Measurements from ENCODE around the gene PRRC1. TPM values are rescaled to one million over a fixed set of nuclear protein-coding genes. Genes with fewer than 3 reads are reported as not detected.

PRRC1 gene
- total and polyA plus RNA-seq, 9 of the 15 experiments (the other 6 are each of a cell fraction or from before 2014, with no cell fraction given), result 23.4 to 68.7 (median 43.9) TPM

GRCh38 chr5:127517110-127517479, 345 bp upstream of the PRRC1 start (continued):
- TF ChIP-seq ZBTB26 (CRISPR knock-in tag; IDR thresholded peaks at IDR 0.05), result no peak
- TF ChIP-seq GATA2 (CRISPR knock-in tag; IDR thresholded peaks at IDR 0.05), result peak; percentile 85
- TF ChIP-seq MTA1 (IDR thresholded peaks at IDR 0.05; ENCODE audit: borderline replicate concordance), result peak; percentile 45; the same call in 1 of the 2 replicates
- TF ChIP-seq ZNF79 (CRISPR knock-in tag; IDR thresholded peaks at IDR 0.05; ENCODE audit: low read depth), result no peak
- TF ChIP-seq ATF1 (CRISPR knock-in tag; IDR thresholded peaks at IDR 0.05), result no peak
- TF ChIP-seq ATF1 (tag; IDR thresholded peaks at IDR 0.05), result peak; percentile 10; the same call in 1 of the 2 replicates
- TF ChIP-seq ZNF77 (CRISPR knock-in tag; IDR thresholded peaks at IDR 0.05), result no peak
- TF ChIP-seq EHMT2 (IDR thresholded peaks at IDR 0.05), result peak; percentile 65; the same call in 1 of the 2 replicates
- no peak for TF ChIP-seq ZNF277 (CRISPR knock-in tag; IDR thresholded peaks at IDR 0.05; ENCODE audit: borderline replicate concordance)
- TF ChIP-seq RBM39 (optimal IDR thresholded peaks at IDR 0.05; ENCODE audit: low read depth, low read length), result no peak
- TF ChIP-seq, protein P1, sequence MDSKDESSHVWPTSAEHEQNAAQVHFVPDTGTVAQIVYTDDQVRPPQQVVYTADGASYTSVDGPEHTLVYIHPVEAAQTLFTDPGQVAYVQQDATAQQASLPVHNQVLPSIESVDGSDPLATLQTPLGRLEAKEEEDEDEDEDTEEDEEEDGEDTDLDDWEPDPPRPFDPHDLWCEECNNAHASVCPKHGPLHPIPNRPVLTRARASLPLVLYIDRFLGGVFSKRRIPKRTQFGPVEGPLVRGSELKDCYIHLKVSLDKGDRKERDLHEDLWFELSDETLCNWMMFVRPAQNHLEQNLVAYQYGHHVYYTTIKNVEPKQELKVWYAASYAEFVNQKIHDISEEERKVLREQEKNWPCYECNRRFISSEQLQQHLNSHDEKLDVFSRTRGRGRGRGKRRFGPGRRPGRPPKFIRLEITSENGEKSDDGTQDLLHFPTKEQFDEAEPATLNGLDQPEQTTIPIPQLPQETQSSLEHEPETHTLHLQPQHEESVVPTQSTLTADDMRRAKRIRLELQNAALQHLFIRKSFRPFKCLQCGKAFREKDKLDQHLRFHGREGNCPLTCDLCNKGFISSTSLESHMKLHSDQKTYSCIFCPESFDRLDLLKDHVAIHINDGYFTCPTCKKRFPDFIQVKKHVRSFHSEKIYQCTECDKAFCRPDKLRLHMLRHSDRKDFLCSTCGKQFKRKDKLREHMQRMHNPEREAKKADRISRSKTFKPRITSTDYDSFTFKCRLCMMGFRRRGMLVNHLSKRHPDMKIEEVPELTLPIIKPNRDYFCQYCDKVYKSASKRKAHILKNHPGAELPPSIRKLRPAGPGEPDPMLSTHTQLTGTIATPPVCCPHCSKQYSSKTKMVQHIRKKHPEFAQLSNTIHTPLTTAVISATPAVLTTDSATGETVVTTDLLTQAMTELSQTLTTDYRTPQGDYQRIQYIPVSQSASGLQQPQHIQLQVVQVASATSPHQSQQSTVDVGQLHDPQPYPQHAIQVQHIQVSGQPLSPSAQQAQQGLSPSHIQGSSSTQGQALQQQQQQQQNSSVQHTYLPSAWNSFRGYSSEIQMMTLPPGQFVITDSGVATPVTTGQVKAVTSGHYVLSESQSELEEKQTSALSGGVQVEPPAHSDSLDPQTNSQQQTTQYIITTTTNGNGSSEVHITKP (IDR thresholded peaks at IDR 0.05; ENCODE audit: partially characterized antibody), result peak; percentile 87
- TF ChIP-seq DPF2 (IDR thresholded peaks at IDR 0.05), result peak; percentile 71
- TF ChIP-seq, protein P2, sequence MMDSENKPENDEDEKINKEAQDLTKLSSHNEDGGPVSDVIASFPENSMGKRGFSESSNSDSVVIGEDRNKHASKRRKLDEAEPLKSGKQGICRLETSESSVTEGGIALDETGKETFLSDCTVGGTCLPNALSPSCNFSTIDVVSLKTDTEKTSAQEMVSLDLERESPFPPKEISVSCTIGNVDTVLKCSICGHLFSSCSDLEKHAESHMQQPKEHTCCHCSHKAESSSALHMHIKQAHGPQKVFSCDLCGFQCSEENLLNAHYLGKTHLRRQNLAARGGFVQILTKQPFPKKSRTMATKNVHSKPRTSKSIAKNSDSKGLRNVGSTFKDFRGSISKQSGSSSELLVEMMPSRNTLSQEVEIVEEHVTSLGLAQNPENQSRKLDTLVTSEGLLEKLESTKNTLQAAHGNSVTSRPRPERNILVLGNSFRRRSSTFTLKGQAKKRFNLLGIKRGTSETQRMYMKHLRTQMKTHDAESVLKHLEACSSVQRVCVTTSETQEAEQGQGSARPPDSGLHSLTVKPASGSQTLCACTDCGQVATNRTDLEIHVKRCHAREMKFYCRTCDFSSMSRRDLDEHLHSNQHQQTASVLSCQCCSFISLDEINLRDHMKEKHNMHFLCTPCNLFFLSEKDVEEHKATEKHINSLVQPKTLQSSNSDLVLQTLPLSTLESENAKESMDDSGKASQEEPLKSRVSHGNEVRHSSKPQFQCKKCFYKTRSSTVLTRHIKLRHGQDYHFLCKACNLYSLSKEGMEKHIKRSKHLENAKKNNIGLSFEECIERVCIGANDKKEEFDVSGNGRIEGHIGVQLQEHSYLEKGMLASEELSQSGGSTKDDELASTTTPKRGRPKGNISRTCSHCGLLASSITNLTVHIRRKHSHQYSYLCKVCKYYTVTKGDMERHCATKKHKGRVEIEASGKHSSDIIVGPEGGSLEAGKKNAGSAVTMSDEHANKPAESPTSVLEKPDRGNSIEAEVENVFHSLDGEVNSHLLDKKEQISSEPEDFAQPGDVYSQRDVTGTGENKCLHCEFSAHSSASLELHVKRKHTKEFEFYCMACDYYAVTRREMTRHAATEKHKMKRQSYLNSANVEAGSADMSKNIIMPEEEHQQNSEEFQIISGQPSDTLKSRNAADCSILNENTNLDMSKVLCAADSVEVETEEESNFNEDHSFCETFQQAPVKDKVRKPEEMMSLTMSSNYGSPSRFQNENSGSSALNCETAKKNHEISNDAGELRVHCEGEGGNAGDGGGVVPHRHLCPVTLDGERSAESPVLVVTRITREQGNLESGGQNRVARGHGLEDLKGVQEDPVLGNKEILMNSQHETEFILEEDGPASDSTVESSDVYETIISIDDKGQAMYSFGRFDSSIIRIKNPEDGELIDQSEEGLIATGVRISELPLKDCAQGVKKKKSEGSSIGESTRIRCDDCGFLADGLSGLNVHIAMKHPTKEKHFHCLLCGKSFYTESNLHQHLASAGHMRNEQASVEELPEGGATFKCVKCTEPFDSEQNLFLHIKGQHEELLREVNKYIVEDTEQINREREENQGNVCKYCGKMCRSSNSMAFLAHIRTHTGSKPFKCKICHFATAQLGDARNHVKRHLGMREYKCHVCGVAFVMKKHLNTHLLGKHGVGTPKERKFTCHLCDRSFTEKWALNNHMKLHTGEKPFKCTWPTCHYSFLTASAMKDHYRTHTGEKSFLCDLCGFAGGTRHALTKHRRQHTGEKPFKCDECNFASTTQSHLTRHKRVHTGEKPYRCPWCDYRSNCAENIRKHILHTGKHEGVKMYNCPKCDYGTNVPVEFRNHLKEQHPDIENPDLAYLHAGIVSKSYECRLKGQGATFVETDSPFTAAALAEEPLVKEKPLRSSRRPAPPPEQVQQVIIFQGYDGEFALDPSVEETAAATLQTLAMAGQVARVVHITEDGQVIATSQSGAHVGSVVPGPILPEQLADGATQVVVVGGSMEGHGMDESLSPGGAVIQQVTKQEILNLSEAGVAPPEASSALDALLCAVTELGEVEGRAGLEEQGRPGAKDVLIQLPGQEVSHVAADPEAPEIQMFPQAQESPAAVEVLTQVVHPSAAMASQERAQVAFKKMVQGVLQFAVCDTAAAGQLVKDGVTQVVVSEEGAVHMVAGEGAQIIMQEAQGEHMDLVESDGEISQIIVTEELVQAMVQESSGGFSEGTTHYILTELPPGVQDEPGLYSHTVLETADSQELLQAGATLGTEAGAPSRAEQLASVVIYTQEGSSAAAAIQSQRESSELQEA (IDR thresholded peaks at IDR 0.05; ENCODE audit: low read depth), result no peak
- TF ChIP-seq ESRRA (IDR thresholded peaks at IDR 0.05; ENCODE audit: borderline replicate concordance, low read depth), result peak; percentile 99
- TF ChIP-seq TRIM24 (IDR thresholded peaks at IDR 0.05), result peak in 1 of 2 experiments; percentile 48; a peak in 1 of 4 replicates
- peak; percentile 30; the same call in 1 of the 2 replicates for TF ChIP-seq FOSL1 (tag; conservative IDR thresholded peaks at IDR 0.05)
- peak; percentile 68 for TF ChIP-seq HDAC2 (IDR thresholded peaks at IDR 0.05)

Data from K562 (cell line).